D341Med (cell line): ENCODE data around the gene CNOT9.

Source experiments
- DNase-seq: peaks from one replicate; pipeline ENCODE4 v3.0.0; 2012; ENCODE audit warnings: low spot score

CNOT9 gene

DNA sequence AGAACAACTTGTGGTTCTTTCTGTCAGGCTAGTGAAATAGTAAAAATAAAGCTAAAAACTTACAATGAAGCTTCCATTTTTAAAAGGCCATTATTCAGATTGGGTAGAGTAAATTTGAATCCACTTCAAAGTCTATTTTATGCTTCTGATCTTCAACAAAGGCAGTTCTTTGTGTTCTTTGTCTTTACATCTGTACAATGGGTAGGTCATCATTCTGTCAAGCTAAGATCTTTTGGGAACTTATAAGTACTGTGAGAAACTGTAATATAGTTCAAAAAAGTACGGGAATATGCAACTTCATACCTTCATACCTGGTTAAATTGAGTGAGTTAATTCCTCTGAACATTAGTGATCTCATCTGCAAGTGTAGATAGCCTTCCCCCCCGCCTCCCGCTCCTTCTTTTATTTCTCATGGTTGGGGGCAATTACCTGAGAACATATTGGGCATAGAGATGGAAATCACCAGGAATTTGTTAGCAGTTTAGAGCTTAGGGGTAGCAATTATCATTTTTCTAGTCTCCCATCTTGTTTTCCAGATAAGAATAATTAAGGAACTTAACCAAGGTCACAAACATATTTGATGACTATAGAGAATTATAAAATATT is 9.7 kb downstream of the CNOT9 start:
- DNase-seq, result no peak

DNA sequence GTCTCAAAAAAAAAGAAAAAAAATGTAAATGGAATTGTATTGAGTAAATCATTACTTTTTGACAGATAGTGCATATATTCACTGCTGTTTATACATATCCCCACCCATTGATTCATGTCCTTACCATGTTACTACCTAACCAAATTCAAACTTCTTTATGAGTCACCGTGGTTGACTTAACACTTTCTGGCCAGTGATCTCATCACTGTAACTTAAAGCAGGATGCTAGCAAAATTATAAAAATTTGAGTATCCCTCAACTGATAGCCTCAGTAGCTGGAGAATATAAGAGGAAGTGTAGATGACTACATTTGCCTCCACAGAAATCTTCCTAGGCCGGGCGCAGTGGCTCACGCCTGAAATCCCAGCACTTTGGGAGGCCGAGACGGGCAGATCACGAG is 13.4 kb downstream of the CNOT9 start:
- DNase-seq, result no peak

DNA sequence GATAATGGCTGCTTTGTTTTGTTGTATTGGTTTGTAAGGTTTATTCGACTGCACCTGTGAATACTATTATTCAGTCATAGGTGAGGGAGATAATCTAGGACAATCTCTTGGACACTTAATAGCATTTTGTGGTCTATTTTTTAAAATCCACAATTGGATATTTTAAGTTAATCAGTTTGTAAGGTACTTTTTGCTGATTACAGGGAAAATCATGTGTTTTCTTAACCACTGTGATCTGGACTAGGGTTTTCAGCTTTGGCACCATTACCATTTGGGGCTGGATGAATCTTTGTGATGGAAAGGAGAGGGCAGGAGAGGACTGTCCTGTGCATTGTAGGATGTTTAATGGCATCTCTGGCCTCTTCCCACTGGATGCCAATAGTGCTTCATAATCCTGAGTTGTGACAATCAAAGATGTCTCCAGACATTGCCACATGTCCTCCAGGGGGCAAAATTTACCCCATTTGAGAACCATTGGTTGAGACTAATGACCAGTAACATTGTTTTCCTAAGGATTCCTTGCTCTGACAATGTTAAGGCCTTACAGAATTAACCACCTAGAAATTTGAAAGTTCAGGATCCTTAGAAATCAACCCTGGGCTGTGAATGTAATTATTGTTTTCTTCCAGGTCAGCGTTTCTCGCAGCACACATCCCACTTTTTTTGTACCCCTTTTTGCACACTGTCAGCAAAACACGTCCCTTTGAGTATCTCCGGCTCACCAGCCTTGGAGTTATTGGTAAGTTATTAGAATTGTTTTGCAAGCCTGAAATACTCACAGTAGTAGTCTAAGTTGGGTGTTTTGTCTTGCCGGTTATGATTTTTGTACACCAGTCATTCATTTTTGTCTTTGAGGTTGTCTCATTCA is 15.6 kb downstream of the CNOT9 start:
- DNase-seq, result no peak

DNA sequence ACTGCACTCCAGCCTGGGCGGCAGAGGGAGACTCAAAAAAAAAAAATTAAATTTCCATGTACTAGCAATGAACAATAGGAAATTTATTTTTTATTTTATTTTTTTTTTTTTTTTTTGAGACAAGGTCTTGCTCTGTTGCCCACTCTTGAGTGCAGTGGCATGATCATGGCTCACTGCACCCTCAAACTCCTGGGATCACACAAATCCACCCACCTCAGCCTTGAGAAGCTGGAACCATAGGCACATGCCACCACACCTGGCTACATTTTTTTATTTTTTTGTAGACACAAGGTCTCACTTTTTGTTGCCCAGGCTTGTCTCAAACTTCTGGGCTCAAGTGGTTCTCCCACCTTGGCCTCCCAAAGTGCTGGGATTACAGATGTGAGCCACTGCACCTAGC is 16.9 kb downstream of the CNOT9 start:
- no peak for DNase-seq

DNA sequence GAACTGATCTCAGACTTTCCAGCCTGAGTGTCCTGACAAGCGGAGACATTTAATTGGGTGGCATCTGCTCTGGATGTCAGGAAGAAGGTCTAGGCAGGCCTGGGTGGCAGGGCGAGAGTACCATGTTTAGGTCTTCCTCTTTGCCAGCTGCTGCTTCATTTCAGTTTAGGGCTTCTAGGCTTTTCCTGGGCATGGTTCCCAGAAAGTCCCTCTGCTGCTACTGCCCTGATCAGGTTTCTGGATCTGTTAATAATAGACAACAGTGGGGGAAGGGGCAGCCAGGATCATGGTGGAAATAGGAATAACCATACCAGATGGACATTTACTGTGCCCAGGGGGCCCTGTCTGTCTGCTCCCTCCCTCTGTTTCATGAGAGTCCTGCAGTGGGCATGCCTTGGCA is 36.8 kb downstream of the CNOT9 start:
- peak; percentile 47 for DNase-seq

DNA sequence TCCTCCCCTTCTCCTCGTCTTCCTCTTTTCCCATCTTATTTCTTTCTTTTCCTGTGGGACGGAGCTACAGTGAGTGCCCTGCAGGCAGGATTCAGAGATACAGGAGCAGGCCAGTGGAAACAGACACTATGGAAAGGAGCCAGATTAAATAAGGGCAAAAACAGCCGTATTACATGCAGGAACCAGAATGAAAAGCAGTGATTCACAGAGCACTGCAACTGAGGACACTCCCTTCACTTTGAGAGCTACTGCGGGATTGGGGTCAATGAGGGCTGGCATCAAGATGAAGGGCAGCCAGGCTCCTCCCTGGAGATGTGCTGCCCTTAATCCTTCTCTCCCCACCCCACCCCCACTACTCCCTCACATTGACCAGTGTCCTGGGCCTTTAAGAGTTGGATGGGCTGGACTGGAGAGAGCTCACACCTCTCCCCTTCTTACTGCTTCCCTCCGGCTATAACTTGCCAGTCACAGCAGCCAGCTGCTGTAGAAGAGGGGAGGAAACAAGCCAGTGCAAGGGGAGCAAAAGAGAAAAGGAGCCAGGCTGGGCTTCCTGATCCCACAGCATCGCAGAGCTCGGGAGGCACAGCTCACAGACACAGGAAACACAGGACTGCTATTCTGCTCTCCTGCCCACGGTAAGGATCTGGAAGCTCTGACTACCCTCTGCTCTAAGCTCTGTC is 38.9 kb downstream of the CNOT9 start, which contains the start of gene PLCD4:
Gene PLCD4, plus strand, starts transcription at position 464 of the 680 bp plus-strand sequence. CDS start 7,841 bp downstream, outside the sequence.
- no peak for DNase-seq

DNA sequence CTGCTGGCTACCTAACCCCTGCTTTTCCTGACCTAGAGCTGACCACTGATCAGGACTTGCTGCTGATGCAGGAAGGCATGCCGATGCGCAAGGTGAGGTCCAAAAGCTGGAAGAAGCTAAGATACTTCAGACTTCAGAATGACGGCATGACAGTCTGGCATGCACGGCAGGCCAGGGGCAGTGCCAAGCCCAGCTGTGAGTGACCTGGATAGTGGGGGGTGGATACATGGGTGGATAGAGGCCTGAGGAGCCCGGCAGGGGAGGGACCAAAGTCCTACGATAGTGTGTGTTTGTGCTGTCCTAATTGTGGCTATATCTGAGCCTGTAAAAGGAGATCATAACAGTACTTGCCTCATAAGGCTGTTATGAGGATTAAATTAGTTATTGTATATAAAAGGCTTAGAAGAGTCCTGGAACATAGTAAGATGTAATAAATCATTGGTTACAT is 47.3 kb downstream of the CNOT9 start:
- no peak for DNase-seq

DNA sequence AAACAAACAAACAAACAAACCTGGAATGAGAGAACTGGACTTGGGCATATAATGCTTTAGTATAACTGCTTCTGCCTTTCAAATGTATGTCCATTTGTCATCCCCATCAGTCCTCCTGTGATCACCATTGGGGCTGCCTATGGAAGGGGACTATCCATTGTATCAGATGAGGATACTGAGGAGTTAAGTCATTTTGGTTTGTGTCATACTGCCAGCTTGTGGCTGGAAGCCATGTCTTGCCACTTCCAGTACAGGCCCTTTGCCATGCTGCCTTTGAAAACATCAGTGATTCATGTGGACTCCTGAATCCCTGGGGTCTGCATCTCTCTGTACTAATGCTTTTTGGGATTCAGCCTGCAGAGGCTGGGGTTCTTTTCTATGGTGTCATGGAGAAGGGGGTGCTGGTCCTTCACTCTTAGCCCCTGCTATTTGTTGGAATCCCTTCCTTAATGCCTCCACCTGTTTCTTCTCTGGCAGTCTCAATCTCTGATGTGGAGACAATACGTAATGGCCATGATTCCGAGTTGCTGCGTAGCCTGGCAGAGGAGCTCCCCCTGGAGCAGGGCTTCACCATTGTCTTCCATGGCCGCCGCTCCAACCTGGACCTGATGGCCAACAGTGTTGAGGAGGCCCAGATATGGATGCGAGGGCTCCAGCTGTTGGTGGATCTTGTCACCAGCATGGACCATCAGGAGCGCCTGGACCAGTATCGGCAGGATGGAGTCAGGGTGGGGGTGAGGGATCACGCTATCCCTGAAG is 49.6 kb downstream of the CNOT9 start:
- DNase-seq, result peak; percentile 49

DNA sequence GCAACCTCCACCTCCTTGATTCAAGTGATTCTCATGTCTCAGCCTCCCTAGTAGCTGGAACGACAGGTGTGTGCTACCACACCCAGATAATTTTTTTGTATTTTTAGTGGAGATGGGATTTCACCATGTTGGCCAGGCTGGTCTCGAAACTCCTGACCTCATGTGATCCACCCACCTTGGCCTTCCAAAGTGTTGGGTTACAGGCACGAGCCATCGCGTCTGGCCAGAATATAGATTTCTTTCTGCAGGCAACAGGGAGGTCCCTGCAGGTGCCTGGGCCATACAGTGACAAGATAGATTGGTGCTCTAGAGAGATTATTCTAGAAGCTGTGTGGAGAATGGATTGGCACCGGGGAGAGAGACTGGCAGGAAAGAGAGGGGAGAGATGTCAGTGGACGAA is 52.4 kb downstream of the CNOT9 start:
- no peak for DNase-seq

DNA sequence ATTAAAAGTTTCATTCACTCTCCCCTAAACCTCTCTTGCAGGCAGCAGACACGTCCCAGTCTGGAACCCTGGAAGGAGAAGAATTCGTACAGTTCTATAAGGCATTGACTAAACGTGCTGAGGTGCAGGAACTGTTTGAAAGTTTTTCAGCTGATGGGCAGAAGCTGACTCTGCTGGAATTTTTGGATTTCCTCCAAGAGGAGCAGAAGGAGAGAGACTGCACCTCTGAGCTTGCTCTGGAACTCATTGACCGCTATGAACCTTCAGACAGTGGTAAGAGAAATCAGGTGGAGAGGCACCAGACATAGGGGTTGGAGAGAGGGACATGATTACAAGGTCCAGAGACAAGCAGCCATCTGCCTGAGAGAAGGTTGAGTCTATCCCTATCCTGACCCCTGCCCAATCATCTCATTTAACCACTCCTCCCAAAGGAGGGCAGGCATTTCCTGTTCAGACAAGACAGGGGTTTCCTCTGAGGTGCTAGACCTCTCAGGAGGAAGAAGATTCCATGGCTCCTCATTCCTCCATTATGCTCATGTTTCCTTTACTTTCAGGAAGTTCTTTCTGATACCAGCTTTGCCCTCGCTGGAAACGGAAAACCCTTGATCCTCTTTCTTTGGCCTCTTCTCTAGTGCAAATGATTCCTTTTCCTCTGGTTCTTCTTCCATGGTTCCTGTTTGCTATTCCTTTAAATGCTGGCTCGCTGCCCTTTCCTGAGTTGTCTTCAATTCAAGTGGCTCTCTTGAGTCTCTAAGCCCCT is 54.1 kb downstream of the CNOT9 start:
- no peak for DNase-seq

DNA sequence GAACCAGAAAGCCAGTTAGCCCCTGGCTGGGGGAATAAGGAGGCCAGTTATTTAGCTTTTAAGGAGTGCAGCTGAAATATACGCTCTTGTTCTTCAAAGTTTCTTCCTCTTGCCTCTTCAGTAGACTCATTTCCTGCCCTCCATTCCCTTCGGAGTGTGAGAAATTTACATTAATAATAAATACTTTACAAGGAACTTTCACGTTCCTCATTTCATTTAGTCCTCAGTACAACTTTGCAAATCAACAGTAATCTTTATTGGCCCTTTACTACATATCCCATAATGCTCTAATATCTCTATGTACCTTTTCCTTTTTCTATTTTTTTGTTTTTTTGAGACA is 54.7 kb downstream of the CNOT9 start:
- no peak for DNase-seq

DNA sequence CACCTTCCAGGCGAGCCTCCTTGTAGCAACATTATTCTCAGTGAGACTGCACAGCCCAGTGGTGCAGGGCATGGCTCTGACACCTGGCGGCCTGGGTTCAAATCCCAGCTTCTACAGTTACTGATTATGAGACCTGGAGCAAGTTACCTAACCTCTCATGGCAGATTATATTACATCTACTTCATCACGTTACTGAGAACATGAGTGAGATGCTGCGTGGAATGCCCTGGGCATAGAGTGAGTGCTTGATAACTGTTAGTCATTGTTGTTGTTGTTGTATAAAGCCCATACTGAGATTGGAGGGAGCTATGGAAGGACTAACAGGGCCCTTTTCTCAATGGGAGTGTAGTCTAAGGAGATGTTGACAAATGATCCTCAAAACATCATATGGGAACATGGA is 57.7 kb downstream of the CNOT9 start:
- DNase-seq, result no peak

DNA sequence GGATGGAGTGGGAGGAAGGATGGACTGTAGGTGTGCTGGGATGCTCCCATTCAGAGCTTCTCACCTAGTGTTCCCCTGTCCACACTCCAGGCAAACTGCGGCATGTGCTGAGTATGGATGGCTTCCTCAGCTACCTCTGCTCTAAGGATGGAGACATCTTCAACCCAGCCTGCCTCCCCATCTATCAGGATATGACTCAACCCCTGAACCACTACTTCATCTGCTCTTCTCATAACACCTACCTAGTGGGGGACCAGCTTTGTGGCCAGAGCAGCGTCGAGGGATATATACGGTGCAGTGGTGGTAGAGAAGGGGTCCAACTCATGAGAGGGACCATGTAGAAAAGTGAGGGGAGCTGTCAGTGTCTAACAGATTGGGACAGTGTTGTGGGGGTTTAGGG is 59.3 kb downstream of the CNOT9 start:
- no peak for DNase-seq

DNA sequence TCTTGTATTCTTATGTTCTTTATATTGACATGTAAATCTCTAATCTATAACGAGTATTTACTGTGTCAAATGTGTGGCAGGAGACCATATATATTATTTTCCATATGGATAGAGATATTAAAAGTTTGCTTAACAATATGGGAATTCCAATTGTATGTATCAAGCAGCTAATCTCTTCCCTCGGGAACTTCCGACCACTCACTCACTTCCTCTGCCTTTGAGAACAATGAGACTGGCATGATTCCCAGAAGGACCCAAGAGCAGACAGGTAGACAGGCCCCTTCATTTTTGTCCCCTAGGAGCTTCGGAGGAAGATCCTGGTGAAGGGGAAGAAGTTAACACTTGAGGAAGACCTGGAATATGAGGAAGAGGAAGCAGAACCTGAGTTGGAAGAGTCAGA is 63.2 kb downstream of the CNOT9 start:
- no peak for DNase-seq

DNA sequence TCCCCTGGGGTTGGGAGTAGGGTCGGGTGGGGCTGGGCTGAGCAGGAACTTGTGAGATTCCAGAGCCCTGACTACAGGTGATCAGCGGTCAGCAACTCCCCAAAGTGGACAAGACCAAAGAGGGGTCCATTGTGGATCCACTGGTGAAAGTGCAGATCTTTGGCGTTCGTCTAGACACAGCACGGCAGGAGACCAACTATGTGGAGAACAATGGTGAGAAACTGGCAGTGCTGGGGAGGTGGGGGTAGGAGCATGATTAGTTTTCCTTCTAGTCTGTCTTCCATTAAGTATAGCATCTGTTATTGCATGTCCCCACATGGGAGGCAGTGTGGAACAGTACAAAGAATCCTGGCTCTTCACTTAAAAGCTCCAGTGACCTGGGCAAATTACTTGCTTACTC is 67.1 kb downstream of the CNOT9 start:
- no peak for DNase-seq

DNA sequence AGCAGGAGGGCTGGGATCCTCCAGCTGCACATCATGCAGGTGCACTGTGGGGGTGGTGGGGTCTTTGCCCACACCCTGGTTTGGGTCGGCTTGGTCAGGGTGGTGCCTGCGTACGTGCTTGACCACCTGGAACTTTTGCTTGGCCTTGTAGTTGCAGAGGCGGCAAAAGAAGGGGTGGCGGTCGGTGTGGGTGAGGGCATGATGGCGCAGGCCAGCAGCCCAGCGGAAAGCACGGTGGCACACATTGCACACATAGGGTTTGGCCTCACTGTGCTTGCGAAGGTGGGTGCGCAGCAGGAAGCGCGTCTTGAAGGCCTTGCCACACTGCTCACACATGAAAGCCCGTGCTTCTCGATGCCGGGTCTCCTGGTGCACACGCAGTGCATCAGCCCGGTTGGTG is 69.7 kb downstream of the CNOT9 start:
- DNase-seq, result no peak

DNA sequence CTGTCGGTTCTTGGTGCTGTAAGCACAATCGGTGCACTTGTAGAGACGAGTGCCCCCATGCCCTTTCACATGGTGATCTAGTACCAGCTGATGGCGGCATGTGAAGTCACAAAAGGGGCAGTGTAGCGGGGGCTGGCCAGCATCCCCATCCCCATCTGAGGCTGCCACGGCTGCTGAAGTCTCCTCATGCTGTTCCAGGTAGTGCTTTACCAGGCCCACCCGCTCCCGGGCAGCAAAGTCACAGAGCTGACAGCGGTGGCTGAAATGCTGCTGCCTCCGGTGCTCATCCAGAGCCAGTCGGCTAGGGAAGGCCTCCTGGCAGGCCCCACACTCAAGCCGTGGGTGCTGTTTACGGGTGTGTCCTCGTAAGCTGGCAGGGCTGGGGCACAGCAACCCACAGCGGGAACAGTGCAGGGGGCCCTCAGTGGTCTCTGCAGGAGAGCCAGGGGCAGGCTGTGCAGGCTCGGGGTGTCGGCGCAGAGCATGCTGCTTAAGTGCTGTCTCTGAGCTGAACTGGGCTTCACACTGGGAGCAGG is 73.5 kb downstream of the CNOT9 start:
- DNase-seq, result no peak

DNA sequence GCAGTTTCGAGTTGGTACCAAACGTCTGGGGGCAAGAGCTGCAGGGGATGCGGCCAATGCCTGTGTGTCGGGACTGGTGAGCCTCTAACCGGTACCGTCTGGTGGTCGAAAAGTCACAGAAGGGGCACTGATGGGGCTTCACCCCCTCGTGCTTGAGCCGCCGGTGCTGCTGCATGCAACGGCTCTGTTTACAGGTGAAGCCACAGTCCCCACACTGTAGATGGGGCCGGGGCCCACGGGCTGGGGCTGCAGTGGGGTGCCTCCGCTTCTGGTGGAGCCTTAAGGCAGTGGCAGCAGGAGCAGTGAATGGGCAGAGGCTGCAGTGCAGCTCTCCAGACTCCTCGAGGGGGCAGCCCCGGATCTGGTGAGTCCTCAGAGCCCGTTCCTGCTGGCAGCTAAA is 74.1 kb downstream of the CNOT9 start:
- DNase-seq, result no peak

DNA sequence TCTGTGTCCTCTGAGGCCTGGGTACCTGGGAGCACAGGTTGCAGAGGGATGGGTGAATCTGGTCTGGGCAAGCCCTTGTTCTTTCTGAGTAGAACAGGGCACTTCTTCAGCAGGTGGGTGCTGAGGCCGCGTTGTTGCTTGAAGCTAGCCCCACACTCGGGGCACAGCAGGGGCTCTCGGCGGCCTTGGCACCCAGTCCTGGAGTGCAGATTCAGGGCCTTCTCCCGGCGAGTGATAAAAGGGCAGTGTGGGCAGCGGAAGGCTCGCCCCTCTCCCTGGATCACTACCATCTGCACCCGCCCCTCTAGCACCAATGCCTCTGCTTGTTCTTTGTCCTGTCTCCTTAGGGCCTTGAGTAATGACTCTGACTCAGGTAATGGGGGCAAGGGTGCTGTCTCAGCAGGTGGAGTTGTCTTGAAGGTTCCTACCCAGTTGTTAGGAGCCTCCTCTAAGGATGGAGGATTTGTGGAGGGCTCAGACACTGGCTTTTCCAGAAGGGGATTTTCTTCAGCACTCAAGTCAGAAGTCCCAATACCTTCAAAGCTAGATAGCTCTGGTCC is 75.2 kb downstream of the CNOT9 start:
- DNase-seq, result no peak

DNA sequence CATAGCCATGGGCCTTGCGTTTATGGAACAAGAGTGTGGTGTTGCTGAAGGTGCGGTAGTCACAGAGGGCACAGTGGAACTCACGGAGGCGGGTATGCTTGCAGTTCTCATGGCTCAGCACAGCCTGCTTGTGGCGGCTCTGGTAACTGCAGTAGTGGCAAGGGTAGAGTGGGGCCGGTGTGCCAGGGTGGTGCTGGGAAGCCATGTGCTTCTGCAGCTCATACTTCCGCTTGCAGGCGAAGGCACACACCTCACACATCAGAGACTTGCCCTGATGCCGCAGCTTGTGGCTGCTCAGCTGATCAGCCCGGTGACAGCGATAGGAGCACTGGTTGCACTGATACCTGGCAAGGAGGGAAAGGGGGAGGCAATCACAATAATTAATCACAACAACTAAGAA is 76.1 kb downstream of the CNOT9 start:
- no peak for DNase-seq

DNA sequence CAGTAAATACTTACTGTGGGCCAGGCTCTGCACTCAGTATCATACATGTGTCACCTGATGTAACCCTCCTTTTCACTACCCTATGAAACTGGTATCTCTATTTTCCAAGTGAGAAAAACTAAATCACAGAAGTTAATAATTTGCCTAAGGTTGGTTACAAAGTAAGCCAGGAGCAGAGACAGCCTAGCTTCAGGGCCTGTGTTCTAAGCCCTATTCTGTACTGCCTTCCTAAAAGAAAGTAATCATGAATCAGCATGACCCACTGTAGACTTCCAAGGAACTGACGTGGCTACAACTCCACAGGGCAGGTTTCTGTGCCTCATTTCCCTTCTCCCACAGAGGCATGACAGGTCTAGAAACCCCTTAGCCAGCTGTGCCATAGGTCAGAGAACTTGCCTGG is 76.5 kb downstream of the CNOT9 start:
- DNase-seq, result no peak
